B cell (primary cell): ENCODE measurements around the gene STRADA. TPM values are rescaled to one million over a fixed set of nuclear protein-coding genes. Genes with fewer than 3 reads are reported as not detected.
A peak's percentile ranks its signal among the peaks of the same experiment; 100 is the strongest.

Experiments
- ATAC-seq: fragments of 200-7000 bp; cut with Tn5 transposase; one replicate; pipeline ENCODE4 v1.10.0; 2021; ENCODE audit warnings: low read depth, mild to moderate bottlenecking, moderate number of reproducible peaks, moderate library complexity
- CTCF ChIA-PET: fragments of 350-600 bp; sonication (Branson Sonifier 250); formaldehyde crosslinking; loops from one replicate; lab custom pipeline; 2021; ENCODE audit warnings: antibody characterized with exemption, inconsistent platforms; lab: Charles Lee
- POLR2A ChIA-PET: fragments of 350-600 bp; sonication (Branson Sonifier 250); formaldehyde crosslinking; loops from one replicate; lab custom pipeline; 2021; ENCODE audit warnings: antibody characterized with exemption; lab: Charles Lee
- DNase-seq: peaks from one replicate; pipeline ENCODE4 v3.0.0; 2013
- H2AFZ ChIP-seq: 2 replicates; pipeline ENCODE4 v1.6.1; 2012; ENCODE audit warnings: mild to moderate bottlenecking, low read depth, low read length; ENCODE audit not compliant: insufficient read depth, poor library complexity, severe bottlenecking
- H3K27ac ChIP-seq, 2 donors: 1 replicate in 1 of 2; 2 replicates in 1 of 2; pipeline ENCODE4 v1.5.1; 2012 to 2013; ENCODE audit warnings: low read length in 2 of 2, mild to moderate bottlenecking in 2 of 2, moderate library complexity in 1 of 2
- H3K27me3 ChIP-seq, 4 experiments: fragments of 200-600 bp in 1 of 4; sonication (generic) in 1 of 4; replicated peaks in 1 of 4; 1 replicate in 2 of 4; 2 replicates in 2 of 4; pipeline versions ENCODE4 v1.6.1 to v1.7.0; 2013 to 2016; ENCODE audit warnings: low read length in 3 of 4, mild to moderate bottlenecking in 2 of 4, mixed read lengths in 1 of 4, moderate library complexity in 1 of 4; ENCODE audit not compliant: insufficient read depth in 4 of 4, control insufficient read depth in 3 of 4; ENCODE audit errors: control extremely low read depth in 1 of 4
- H3K36me3 ChIP-seq, 2 experiments: replicated peaks in 1 of 2; 1 replicate in 1 of 2; 2 replicates in 1 of 2; pipeline versions ENCODE4 v1.6.1 to v1.7.1; 2013; ENCODE audit warnings: low read length in 1 of 2; ENCODE audit not compliant: insufficient read depth in 2 of 2, control insufficient read depth in 1 of 2; ENCODE audit errors: control extremely low read depth in 1 of 2, extremely low read depth in 1 of 2
- H3K4me1 ChIP-seq, 2 donors: fragments of 200-600 bp in 1 of 2; sonication (generic) in 1 of 2; 1 replicate in 1 of 2; 2 replicates in 1 of 2; pipeline versions ENCODE4 v1.5.1 to v1.6.1; 2013 to 2017; ENCODE audit warnings: low read length in 2 of 2; ENCODE audit not compliant: control insufficient read depth in 2 of 2, insufficient read depth in 2 of 2
- H3K4me2 ChIP-seq: replicated peaks from 2 replicates; pipeline ENCODE3; 2012; ENCODE audit warnings: mild to moderate bottlenecking, low read depth, low read length; ENCODE audit not compliant: poor library complexity, severe bottlenecking
- H3K4me3 ChIP-seq, 5 experiments: fragments of 200-600 bp in 1 of 5; sonication (generic) in 1 of 5; 1 replicate in 3 of 5; 2 replicates in 2 of 5; pipeline versions ENCODE4 v1.5.1 to v1.7.0; 2011 to 2016; ENCODE audit warnings: low read length in 4 of 5, mild to moderate bottlenecking in 4 of 5, low read depth in 2 of 5, control low read depth in 1 of 5, moderate library complexity in 1 of 5; ENCODE audit not compliant: insufficient read depth in 1 of 5; ENCODE audit errors: control extremely low read depth in 1 of 5, extremely low read depth in 1 of 5
- H3K79me2 ChIP-seq: fragments of 200-600 bp; sonication (generic); one replicate; pipeline ENCODE4 v1.6.0; 2016; ENCODE audit warnings: low read length; ENCODE audit not compliant: control insufficient read depth, insufficient read depth
- H3K9ac ChIP-seq: fragments of 200-600 bp; sonication (generic); 2 replicates; pipeline ENCODE4 v1.6.1; 2017; ENCODE audit warnings: mild to moderate bottlenecking, low read length, moderate library complexity
- H3K9me3 ChIP-seq, 3 donors: one replicate each; pipeline versions ENCODE4 v1.6.1 to v1.7.1; 2013; ENCODE audit warnings: low read length in 2 of 3; ENCODE audit not compliant: control insufficient read depth in 2 of 3, insufficient read depth in 1 of 3; ENCODE audit errors: control extremely low read depth in 1 of 3
- H4K20me1 ChIP-seq: 2 replicates; pipeline ENCODE4 v1.6.0; 2012; ENCODE audit warnings: mild to moderate bottlenecking, low read length; ENCODE audit not compliant: insufficient read depth, control insufficient read depth, poor library complexity, severe bottlenecking
- H3K27ac Mint-ChIP-seq: one replicate; pipeline ENCODE4 v1.8.0; 2021; ENCODE audit warnings: mixed read lengths
- H3K27me3 Mint-ChIP-seq: one replicate; pipeline ENCODE4 v1.8.0; 2021; ENCODE audit warnings: mixed read lengths
- H3K4me1 Mint-ChIP-seq: one replicate; pipeline ENCODE4 v1.8.0; 2021; ENCODE audit warnings: mixed read lengths
- H3K4me3 Mint-ChIP-seq: one replicate; pipeline ENCODE4 v1.8.0; 2021; ENCODE audit warnings: mixed read lengths
- H3K9me3 Mint-ChIP-seq: one replicate; pipeline ENCODE4 v1.8.0; 2022; ENCODE audit warnings: mixed read lengths; ENCODE audit not compliant: insufficient read depth
- EZH2 ChIP-seq: IDR thresholded peaks from 2 replicates; pipeline ENCODE4 v1.6.1; 2012; ENCODE audit warnings: borderline replicate concordance, low read depth, mild to moderate bottlenecking, moderate library complexity, low read length; ENCODE audit not compliant: insufficient read depth, poor library complexity, severe bottlenecking
- WGBS: methylation state at CpG from one replicate; pipeline ENCODE4 v1.1.5; 2013; ENCODE audit warnings: missing lambda C conversion rate; ENCODE audit not compliant: insufficient coverage; 5-methylcytosine and 5-hydroxymethylcytosine counted together
- intact Hi-C: fragments of 100-400 bp; cut with micrococcal nuclease; formaldehyde crosslinking; loops from one replicate; pipeline ENCODE4 v1.10.0; 2022
- polyA plus RNA-seq: library from polyadenylated mRNA; depleted of rRNA; stranded (reverse); fragments of >200 nt; gene quantifications from 2 replicates; pipeline ENCODE4 v1.2.3, GENCODE V29; 2012
- total RNA-seq, 2 donors: library from RNA; stranded (reverse); fragments of 120-200 nt in 1 of 2; gene quantifications; 1 replicate in 1 of 2; 2 replicates in 1 of 2; pipeline versions ENCODE4 v1.2.3 to v1.2.4, GENCODE V29; 2013 to 2022
- TF ChIP-seq, protein P1 (sequence below): fragments of 200-600 bp; IDR thresholded peaks from one replicate; pipeline ENCODE4 v1.8.0; 2022; ENCODE audit warnings: antibody characterized with exemption, mild to moderate bottlenecking

The STRADA gene
- total and polyA plus RNA-seq, 2 donors (not counting 1 experiment from before 2014, with no cell fraction given) = 48.1 to 93.2 TPM

DNA sequence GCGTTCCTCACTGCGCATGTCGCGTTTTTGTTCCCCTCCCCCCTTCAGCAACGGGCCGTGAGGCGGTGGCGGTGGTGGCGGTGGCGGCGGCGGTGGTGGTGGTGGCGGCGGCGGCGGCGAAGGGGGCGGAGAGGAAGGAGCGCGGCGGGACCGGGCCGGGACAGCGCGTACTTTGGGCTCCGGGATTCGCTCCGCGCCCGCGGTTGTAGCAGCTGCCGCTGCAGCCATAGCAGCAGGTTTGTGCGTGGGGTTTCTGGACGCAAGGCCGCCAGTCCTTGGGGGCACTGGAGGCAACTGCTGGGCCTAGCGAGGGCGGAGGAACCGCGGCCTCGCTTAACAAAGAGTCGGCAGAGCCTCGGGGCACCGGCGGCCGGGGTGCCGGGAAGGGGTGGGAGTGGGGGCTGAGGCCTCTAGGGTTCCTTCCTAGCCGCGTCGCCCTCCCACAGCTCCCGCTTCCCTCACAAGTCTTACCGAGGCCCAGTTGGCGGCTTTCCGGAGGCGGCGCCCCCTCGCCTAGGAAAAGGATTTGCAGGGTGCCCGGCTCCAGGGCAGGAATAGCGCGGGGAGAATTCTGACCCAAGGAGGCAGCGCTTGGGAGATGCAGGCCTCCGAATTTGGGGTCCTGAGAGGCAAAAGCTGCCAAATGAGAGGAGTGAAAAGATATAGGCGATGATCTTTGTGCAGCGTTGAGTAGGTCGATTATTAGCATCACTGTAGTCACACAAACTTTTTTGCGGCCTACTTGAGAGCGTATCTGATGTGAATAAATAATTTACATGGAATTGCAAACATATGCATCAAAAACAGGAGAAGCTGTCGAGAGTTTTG lies 32.8 kb upstream of the STRADA start, which contains the start of gene DDX42:
DDX42 (plus strand) TSS at position 30 of the 828 bp plus-strand sequence. CDS start 12,880 bp downstream, outside the sequence.
- ATAC-seq (no peak), DNase-seq (no peak)
- Mint-ChIP-seq H3K27me3 (no peaks in the 10 kb centered on the region), H3K4me1 (peaks cover 53% of the 10 kb centered on the region), H3K9me3 (no peaks in the 10 kb centered on the region), H3K4me3 (peak within 1 kb of the TSS; percentile 98), H3K27ac (peak within 1 kb of the TSS; percentile 99)
- POLR2A ChIA-PET = interaction anchor here (0.5 to 4.1 kb wide), 23 partner anchors 12 to 1299 kb away, joined by 3 to 113 read pairs (median 5); partner anchors contain the start of genes CEP95, DCAF7, DDX5 and FTSJ3
- Histone ChIP-seq H3K9me3 (no peaks in the 10 kb centered on the region), H3K4me1 (peaks cover 28 to 34% of the 10 kb centered on the region in 2 donors), H3K4me2 (peak within 1 kb of the TSS; percentile 88), H3K27me3 (no peaks in the 10 kb centered on the region), H3K79me2 (peaks cover 87% of the 10 kb centered on the region), H4K20me1 (peaks cover 41% of the 10 kb centered on the region), H3K4me3 (peak within 1 kb of the TSS; percentile 78 to 99 (median 90)), H3K27ac (peak within 1 kb of the TSS; percentile 78 to 94), H2AFZ (peak within 1 kb of the TSS; percentile 93), H3K36me3 (peaks cover 8 to 23% of the 10 kb centered on the region in 2 experiments), H3K9ac (peak within 1 kb of the TSS; percentile 92)
- 1% methylated on average over 46 of the region's 67 CpGs for WGBS
- no peak for TF ChIP-seq EZH2
- TF ChIP-seq, protein P1, sequence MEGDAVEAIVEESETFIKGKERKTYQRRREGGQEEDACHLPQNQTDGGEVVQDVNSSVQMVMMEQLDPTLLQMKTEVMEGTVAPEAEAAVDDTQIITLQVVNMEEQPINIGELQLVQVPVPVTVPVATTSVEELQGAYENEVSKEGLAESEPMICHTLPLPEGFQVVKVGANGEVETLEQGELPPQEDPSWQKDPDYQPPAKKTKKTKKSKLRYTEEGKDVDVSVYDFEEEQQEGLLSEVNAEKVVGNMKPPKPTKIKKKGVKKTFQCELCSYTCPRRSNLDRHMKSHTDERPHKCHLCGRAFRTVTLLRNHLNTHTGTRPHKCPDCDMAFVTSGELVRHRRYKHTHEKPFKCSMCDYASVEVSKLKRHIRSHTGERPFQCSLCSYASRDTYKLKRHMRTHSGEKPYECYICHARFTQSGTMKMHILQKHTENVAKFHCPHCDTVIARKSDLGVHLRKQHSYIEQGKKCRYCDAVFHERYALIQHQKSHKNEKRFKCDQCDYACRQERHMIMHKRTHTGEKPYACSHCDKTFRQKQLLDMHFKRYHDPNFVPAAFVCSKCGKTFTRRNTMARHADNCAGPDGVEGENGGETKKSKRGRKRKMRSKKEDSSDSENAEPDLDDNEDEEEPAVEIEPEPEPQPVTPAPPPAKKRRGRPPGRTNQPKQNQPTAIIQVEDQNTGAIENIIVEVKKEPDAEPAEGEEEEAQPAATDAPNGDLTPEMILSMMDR = no peak
- intact Hi-C loops = loop anchor here (5.0 kb wide), 2 partner anchors 248 to 373 kb away; partner anchors contain the start of gene ICAM2
- CTCF ChIA-PET = interaction anchor here (0.7 to 3.2 kb wide), 9 partner anchors 9 to 80 kb away, joined by 3 to 15 read pairs (median 4); partner anchors contain the start of gene STRADA
